Activated T-helper 2 cell treated with anti-CD3 and anti-CD28 coated beads, Interferon-gamma antibody, Interleukin-2, Interleukin-4, amounts not matched to agents 10 μg/mL and 5 μg/mL and 100 μg/mL, durations not matched to agents 14 hours and 24 hours and 36 hours (primary cell): ENCODE measurements around the gene RIMS4. TPM values are rescaled to one million over a fixed set of nuclear protein-coding genes. Genes with fewer than 3 reads are reported as not detected.

Source experiments
- DNase-seq: peaks from one replicate; pipeline ENCODE4 v3.0.0; 2021; ENCODE audit warnings: low spot score
- H3K27ac Mint-ChIP-seq: one replicate; pipeline ENCODE4 v1.8.0; 2021; ENCODE audit warnings: mixed read lengths
- H3K27me3 Mint-ChIP-seq: one replicate; pipeline ENCODE4 v1.8.0; 2021; ENCODE audit warnings: low read depth, mixed read lengths
- H3K36me3 Mint-ChIP-seq: one replicate; pipeline ENCODE4 v1.8.0; 2021; ENCODE audit warnings: low read depth, mixed read lengths
- H3K4me1 Mint-ChIP-seq: one replicate; pipeline ENCODE4 v1.8.0; 2021; ENCODE audit warnings: low read depth, mixed read lengths
- H3K4me3 Mint-ChIP-seq: one replicate; pipeline ENCODE4 v1.8.0; 2021; ENCODE audit warnings: low read depth, mild to moderate bottlenecking, moderate library complexity, mixed read lengths
- H3K9me3 Mint-ChIP-seq: one replicate; pipeline ENCODE4 v1.8.0; 2021; ENCODE audit warnings: mixed read lengths
- intact Hi-C: fragments of 100-400 bp; cut with micrococcal nuclease; formaldehyde crosslinking; loops from one replicate; pipeline ENCODE4 v1.15.1; 2023
- total RNA-seq: library from RNA; stranded (reverse); gene quantifications from 2 replicates; pipeline ENCODE4 v1.2.3, GENCODE V29; 2022

Gene RIMS4
- total RNA-seq, 1 donor from 2014 or later: not detected

DNA sequence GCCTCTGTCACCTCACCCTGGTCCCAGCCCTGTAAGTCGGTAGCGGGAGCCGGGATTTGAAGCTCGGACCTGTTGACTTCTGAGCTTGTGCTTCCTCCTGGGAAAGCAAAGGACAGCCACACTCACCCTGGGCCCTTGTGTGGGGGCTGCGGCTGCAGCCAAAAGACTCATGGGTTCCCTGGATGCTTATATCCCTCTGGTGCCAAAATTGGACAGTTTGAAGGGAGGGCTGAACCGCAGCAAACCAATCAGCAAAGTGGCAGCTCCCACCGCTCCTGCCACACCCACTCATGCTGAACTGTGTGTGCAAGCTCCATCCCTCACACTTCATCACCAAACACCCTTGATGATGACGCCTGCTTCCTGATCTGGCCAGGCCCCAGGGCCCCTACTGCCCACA, 99.1 kb downstream of the RIMS4 start:
- intact Hi-C loops: no loop called here
- no peak for DNase-seq
- no peak overlapping the region for H3K4me3 Mint-ChIP-seq
- H3K36me3 Mint-ChIP-seq: no peaks in the 10 kb centered on the region
- H3K4me1 Mint-ChIP-seq: no peaks in the 10 kb centered on the region
- H3K27me3 Mint-ChIP-seq: peaks cover 4% of the 10 kb centered on the region
- no peak overlapping the region for H3K27ac Mint-ChIP-seq
- no peaks in the 10 kb centered on the region for H3K9me3 Mint-ChIP-seq

DNA sequence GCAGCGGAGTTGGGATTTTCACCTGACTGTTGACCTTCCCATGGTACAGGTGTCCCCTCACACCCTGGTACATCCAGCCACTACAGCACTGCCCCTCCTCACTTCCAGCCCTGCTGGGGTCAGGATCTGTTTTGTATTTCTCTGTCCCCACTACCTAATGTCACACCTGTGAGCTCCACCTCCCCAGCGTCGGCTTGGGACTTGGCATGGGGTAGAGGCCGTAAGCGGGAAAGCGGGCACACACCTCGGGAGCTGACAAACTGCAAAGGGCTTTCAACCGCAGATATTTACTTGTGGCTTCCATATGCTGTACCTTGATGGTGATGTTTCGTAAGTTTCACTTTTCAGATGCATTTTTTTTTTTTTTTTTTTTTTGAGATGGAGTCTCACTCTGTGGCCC, 100.5 kb downstream of the RIMS4 start:
- no peaks in the 10 kb centered on the region for H3K9me3 Mint-ChIP-seq
- DNase-seq: no peak
- peaks cover 4% of the 10 kb centered on the region for H3K27me3 Mint-ChIP-seq
- intact Hi-C loops: no loop called here
- no peak overlapping the region for H3K27ac Mint-ChIP-seq
- H3K4me3 Mint-ChIP-seq: no peak overlapping the region
- no peaks in the 10 kb centered on the region for H3K4me1 Mint-ChIP-seq
- no peaks in the 10 kb centered on the region for H3K36me3 Mint-ChIP-seq

DNA sequence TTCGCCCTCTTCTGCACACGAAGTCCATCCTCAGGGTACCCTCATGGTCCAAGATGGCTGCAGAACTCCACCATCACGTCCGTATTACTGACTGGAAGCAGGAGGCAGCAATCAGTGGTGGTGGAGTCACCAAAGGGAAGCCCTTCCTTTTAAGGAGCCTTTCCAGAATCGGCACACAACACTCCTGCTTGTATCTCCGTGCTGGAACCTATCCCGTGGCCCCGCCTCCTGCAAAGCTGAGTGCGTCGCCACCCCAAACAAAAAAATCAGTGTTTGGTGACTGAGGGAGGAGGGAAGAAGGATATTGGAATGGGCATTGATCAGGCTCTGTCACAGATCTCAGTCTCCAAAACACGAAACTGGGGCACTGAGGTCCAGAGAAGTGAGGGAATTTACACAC, 101.0 kb downstream of the RIMS4 start:
- Mint-ChIP-seq H3K4me1 (no peaks in the 10 kb centered on the region), H3K4me3 (no peak overlapping the region), H3K27ac (no peak overlapping the region), H3K36me3 (no peaks in the 10 kb centered on the region), H3K27me3 (peaks cover 4% of the 10 kb centered on the region), H3K9me3 (no peaks in the 10 kb centered on the region)
- no peak for DNase-seq
- intact Hi-C loops: no loop called here

DNA sequence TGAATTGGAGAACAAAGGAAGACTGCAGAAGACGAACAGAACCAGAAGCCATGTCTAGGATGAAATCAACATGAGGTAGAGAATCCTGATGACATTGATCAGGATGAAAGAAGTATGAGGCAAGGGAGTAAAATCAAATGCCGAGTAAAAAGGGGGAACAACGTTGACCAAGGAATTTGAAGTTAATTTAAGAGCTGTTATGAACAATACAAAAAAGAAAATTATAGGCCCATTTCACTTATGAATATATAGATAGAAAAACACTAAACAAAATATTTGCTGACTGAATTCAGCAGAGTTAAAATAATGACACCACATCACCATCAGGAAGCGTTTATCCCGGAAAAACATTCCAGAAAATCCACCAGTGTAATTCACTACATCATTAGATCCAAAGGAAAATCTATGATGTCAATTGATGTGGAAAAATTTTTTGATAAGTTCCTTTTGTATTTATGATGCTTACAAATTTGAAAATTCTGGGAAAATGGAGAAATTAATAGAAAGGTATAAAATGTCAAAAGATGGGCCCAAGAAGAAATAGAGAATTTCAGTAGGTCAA, 103.2 kb downstream of the RIMS4 start:
- Mint-ChIP-seq H3K27ac (no peak overlapping the region), H3K4me3 (no peak overlapping the region), H3K9me3 (no peaks in the 10 kb centered on the region), H3K36me3 (no peaks in the 10 kb centered on the region), H3K27me3 (no peaks in the 10 kb centered on the region), H3K4me1 (no peaks in the 10 kb centered on the region)
- intact Hi-C loops: no loop called here
- DNase-seq: no peak

- Mint-ChIP-seq H3K9me3 (no peaks in the 10 kb centered on the region), H3K4me1 (no peaks in the 10 kb centered on the region), H3K27me3 (no peaks in the 10 kb centered on the region), H3K4me3 (no peak overlapping the region), H3K36me3 (no peaks in the 10 kb centered on the region), H3K27ac (no peak overlapping the region)
- DNase-seq: no peak
- intact Hi-C loops: no loop called here
Measured at GRCh38 chr20:44706301-44707017, 103.9 kb downstream of the RIMS4 start.

GRCh38 chr20:44705364-44706094, 104.8 kb downstream of the RIMS4 start:
- no peaks in the 10 kb centered on the region for H3K4me1 Mint-ChIP-seq

DNA sequence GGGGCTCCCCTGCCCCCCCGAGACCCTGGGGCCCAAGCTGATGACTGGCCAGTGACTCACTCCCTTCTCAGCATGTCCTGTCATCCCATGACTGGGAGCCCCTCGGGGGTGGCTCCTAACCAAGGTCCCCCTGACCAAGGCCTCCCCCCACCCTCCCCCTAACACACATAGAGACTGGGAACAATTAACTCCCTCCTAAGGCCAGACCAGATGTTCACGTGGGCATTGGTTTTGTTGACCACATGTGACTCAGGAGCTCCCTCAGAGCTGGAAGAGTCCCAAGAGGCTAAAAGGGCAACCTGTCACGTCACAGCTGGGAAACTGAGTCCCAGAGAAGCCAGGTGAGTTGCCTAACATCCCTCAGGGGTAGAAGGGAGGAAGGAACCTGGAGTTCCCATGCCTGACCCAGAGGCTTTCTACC, 105.8 kb downstream of the RIMS4 start:
- Mint-ChIP-seq H3K9me3 (no peaks in the 10 kb centered on the region), H3K4me3 (no peak overlapping the region), H3K27ac (no peak overlapping the region), H3K27me3 (no peaks in the 10 kb centered on the region), H3K36me3 (no peaks in the 10 kb centered on the region), H3K4me1 (no peaks in the 10 kb centered on the region)
- intact Hi-C loops: no loop called here
- no peak for DNase-seq

More at GRCh38 chr20:44705364-44706094, 104.8 kb downstream of the RIMS4 start:
- no peak overlapping the region for H3K4me3 Mint-ChIP-seq
- no peak for DNase-seq
- H3K36me3 Mint-ChIP-seq: no peaks in the 10 kb centered on the region
- H3K9me3 Mint-ChIP-seq: no peaks in the 10 kb centered on the region
- intact Hi-C loops: no loop called here
- no peaks in the 10 kb centered on the region for H3K27me3 Mint-ChIP-seq
- H3K27ac Mint-ChIP-seq: no peak overlapping the region

- no peaks in the 10 kb centered on the region for H3K9me3 Mint-ChIP-seq
- H3K27ac Mint-ChIP-seq: no peak overlapping the region
- intact Hi-C loops: no loop called here
- H3K4me3 Mint-ChIP-seq: no peak overlapping the region
- DNase-seq: no peak
- H3K27me3 Mint-ChIP-seq: no peaks in the 10 kb centered on the region
- H3K36me3 Mint-ChIP-seq: no peaks in the 10 kb centered on the region
- no peaks in the 10 kb centered on the region for H3K4me1 Mint-ChIP-seq
Measured at GRCh38 chr20:44703956-44704488, 106.3 kb downstream of the RIMS4 start.

DNA sequence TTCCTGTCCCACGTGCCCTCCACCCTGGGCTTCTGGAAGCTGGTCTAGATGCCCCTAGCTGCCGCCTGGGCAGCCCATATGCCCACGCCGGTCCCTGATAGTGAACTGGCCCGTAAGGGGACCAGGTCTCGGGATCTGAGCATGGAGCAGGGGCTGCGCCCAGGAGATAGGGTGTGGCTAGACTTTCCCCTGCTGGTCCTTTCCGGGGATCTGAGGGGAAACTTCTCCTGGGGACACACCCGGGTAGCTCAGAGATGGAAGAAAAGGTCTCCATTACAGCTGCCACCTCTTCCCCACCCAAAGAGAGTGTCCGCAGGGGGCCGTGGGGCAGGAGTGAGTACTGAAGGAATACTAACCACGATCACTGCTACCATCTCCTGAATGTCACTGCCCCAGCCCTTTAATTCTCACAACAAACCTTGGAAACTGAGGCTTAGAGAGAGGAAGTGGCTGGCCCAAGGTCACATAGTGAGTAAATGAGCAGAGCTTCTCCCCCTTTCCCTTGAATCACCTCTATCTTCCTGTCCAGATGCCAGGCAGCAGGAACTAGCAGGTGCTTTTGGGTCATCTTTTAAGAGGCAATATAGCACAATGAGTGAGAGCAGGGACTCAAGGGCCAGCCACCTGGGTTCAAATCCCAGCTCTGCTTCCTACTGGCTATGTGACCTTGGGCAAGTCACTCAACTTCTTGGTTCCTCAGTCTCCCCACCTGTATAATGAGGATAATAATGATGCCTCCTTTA, 107.0 kb downstream of the RIMS4 start:
- Mint-ChIP-seq H3K36me3 (no peaks in the 10 kb centered on the region), H3K27me3 (no peaks in the 10 kb centered on the region), H3K4me3 (no peak overlapping the region), H3K4me1 (no peaks in the 10 kb centered on the region), H3K9me3 (no peaks in the 10 kb centered on the region), H3K27ac (no peak overlapping the region)
- no peak for DNase-seq
- intact Hi-C loops: no loop called here

- Mint-ChIP-seq H3K4me1 (no peaks in the 10 kb centered on the region), H3K9me3 (no peaks in the 10 kb centered on the region), H3K36me3 (no peaks in the 10 kb centered on the region), H3K4me3 (no peak overlapping the region), H3K27me3 (no peaks in the 10 kb centered on the region), H3K27ac (no peak overlapping the region)
- intact Hi-C loops: no loop called here
- DNase-seq: no peak
Measured at GRCh38 chr20:44702776-44703175, 107.6 kb downstream of the RIMS4 start.

DNA sequence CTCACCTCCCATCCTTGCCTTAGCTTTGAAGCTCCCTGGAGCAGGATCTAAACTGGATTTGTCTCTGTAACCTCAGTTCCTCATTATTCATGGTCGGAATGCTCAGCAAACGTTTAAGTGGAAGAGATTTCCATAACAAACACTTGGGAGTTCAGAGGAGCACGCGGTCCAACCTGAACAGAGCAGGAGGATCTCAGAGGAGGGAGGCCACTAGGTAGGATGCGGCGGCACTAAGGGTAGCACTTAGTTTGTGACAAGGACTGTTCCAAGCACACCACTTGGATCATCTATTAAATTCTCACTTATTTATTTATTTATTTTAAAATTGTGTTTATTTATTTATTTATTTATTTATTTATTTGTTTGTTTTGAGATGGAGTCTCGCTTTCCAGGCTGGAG, 108.5 kb downstream of the RIMS4 start:
- H3K4me1 Mint-ChIP-seq: no peaks in the 10 kb centered on the region
- no peak for DNase-seq
- H3K36me3 Mint-ChIP-seq: no peaks in the 10 kb centered on the region
- no peak overlapping the region for H3K27ac Mint-ChIP-seq
- H3K27me3 Mint-ChIP-seq: no peaks in the 10 kb centered on the region
- H3K9me3 Mint-ChIP-seq: no peaks in the 10 kb centered on the region
- intact Hi-C loops: no loop called here
- no peak overlapping the region for H3K4me3 Mint-ChIP-seq
